PC-3 (cell line): ENCODE measurements around the gene SLC25A21. TPM values are rescaled to one million over a fixed set of nuclear protein-coding genes. Genes with fewer than 3 reads are reported as not detected.

ENCODE experiments used
- ATAC-seq: fragments of 200-7000 bp; cut with Tn5 transposase; 2 replicates; pipeline ENCODE4 v1.9.1; 2020; ENCODE audit warnings: mild to moderate bottlenecking, moderate library complexity
- BruUV-seq: library from RNA; stranded (reverse); fragments of 400-500 nt; replicated peaks from 2 replicates; lab custom pipeline; 2021; lab: Mats Ljungman, UMichigan
- CTCF ChIA-PET: fragments of 300-600 bp; sonication (Branson Sonifier 250); formaldehyde crosslinking; loops from one replicate; lab custom pipeline; 2022; ENCODE audit warnings: antibody characterized with exemption; lab: Charles Lee
- POLR2A ChIA-PET: fragments of 300-600 bp; sonication (Branson Sonifier 250); formaldehyde crosslinking; loops from one replicate; lab custom pipeline; 2022; ENCODE audit warnings: antibody characterized with exemption; ENCODE audit not compliant: unreplicated experiment; lab: Charles Lee
- DNase-seq: peaks from one replicate; pipeline ENCODE4 v3.0.0-alpha.2; 2015
- H2AFZ ChIP-seq: fragments of 300-600 bp; sonication (generic); 2 replicates; pipeline ENCODE4 v1.6.0; 2016; ENCODE audit warnings: antibody characterized with exemption, low read length
- H3F3A ChIP-seq: fragments of 300-600 bp; sonication (generic); one replicate; pipeline ENCODE4 v1.6.0; 2017; ENCODE audit warnings: antibody characterized with exemption, low read length, control low read depth, mild to moderate bottlenecking; ENCODE audit not compliant: unreplicated experiment
- H3K27ac ChIP-seq: fragments of 300-600 bp; sonication (generic); 2 replicates; pipeline ENCODE4 v1.5.1; 2016; ENCODE audit warnings: mild to moderate bottlenecking, low read length
- H3K27me3 ChIP-seq: fragments of 300-600 bp; sonication (generic); 2 replicates; pipeline ENCODE4 v1.6.1; 2016; ENCODE audit warnings: low read length, mixed read lengths
- H3K36me3 ChIP-seq: fragments of 300-600 bp; sonication (generic); 2 replicates; pipeline ENCODE4 v1.6.1; 2016; ENCODE audit warnings: low read depth, mixed run types, low read length, mixed read lengths
- H3K4me1 ChIP-seq: fragments of 300-600 bp; sonication (generic); 2 replicates; pipeline ENCODE4 v1.5.1; 2016; ENCODE audit warnings: low read length; ENCODE audit not compliant: insufficient read depth
- H3K4me2 ChIP-seq: fragments of 300-600 bp; sonication (generic); 2 replicates; pipeline ENCODE4 v1.6.0; 2016; ENCODE audit warnings: low read length
- H3K4me3 ChIP-seq: fragments of 300-600 bp; sonication (generic); 2 replicates; pipeline ENCODE4 v1.5.1; 2016; ENCODE audit warnings: mild to moderate bottlenecking, low read length, mixed read lengths
- H3K79me2 ChIP-seq: fragments of 300-600 bp; sonication (generic); 2 replicates; pipeline ENCODE4 v1.6.1; 2017; ENCODE audit warnings: low read length, mixed read lengths
- H3K9ac ChIP-seq: fragments of 300-600 bp; sonication (generic); 2 replicates; pipeline ENCODE4 v1.6.0; 2016; ENCODE audit warnings: mild to moderate bottlenecking, low read length
- H3K9me2 ChIP-seq: fragments of 300-600 bp; sonication (generic); replicated peaks from 2 replicates; pipeline ENCODE4 v1.6.1; 2016; ENCODE audit warnings: mixed run types, low read length, mixed read lengths
- H3K9me3 ChIP-seq: fragments of 300-600 bp; sonication (generic); 2 replicates; pipeline ENCODE4 v1.6.1; 2016; ENCODE audit warnings: low read length, mixed read lengths
- H4K20me1 ChIP-seq: fragments of 300-600 bp; sonication (generic); 2 replicates; pipeline ENCODE4 v1.6.1; 2016; ENCODE audit warnings: low read length, mixed read lengths
- CTCF ChIP-seq: fragments of 300-600 bp; sonication (generic); conservative IDR thresholded peaks from 2 replicates; pipeline ENCODE4 v1.5.1; 2017; ENCODE audit warnings: antibody characterized with exemption, low read depth, mild to moderate bottlenecking, low read length
- EZH2 ChIP-seq: fragments of 300-600 bp; sonication (generic); IDR thresholded peaks from one replicate; pipeline ENCODE4 v1.6.1; 2017; ENCODE audit warnings: antibody characterized with exemption, mild to moderate bottlenecking, low read length; ENCODE audit not compliant: unreplicated experiment
- EZH2phosphoT487 ChIP-seq: fragments of 300-600 bp; sonication (generic); IDR thresholded peaks from 2 replicates; pipeline ENCODE4 v1.6.1; 2018; ENCODE audit warnings: mild to moderate bottlenecking, antibody characterized with exemption, low read length, borderline replicate concordance
- intact Hi-C: fragments of 100-400 bp; cut with micrococcal nuclease; formaldehyde crosslinking; loops from 2 replicates; pipeline ENCODE4 v1.9.0; 2023
- total RNA-seq: library from RNA; depleted of rRNA; stranded (reverse); fragments of >200 nt; gene quantifications from 2 replicates; pipeline ENCODE4 v1.2.3, GENCODE V29; 2014

Gene SLC25A21
- total RNA-seq, 1 experiment from 2014 or later: 0.87 TPM

DNA sequence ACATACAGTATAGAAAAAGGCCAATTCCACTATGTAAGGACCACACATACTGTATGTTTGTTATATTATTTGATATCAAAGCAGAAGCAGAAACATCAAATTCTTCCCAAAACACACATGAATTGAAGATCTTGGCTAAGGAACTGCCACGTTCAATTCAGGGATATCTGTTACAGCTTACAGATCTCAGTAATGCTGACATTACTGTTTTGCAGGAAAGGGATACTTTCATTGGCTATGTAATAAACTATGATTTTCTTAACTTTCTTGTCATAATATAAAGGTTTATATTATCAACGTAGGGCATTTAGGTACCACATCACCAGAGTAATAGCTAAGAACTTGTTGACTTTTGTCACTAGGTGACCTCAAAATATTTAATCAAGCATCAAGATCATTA lies 362.2 kb downstream of the SLC25A21 start:
- H3K79me2 ChIP-seq: no peaks in the 10 kb centered on the region
- H3K9ac ChIP-seq: no peak overlapping the region
- H3F3A ChIP-seq: no peaks in the 10 kb centered on the region
- H3K4me3 ChIP-seq: no peak overlapping the region
- H3K4me2 ChIP-seq: no peak overlapping the region
- CTCF ChIA-PET: no interaction called here
- no peaks in the 10 kb centered on the region for H3K9me3 ChIP-seq
- no peak for DNase-seq
- no peak for ATAC-seq
- no peaks in the 10 kb centered on the region for H3K4me1 ChIP-seq
- no peaks in the 10 kb centered on the region for H3K36me3 ChIP-seq
- H3K27ac ChIP-seq: no peak overlapping the region
- no peaks in the 10 kb centered on the region for H4K20me1 ChIP-seq
- intact Hi-C loops: no loop called here
- no peak overlapping the region for H2AFZ ChIP-seq
- no peaks in the 10 kb centered on the region for H3K9me2 ChIP-seq
- TF ChIP-seq EZH2 (no peak), CTCF (no peak), EZH2phosphoT487 (no peak)
- BruUV-seq: no TSS peak
- POLR2A ChIA-PET: no interaction called here
- H3K27me3 ChIP-seq: no peaks in the 10 kb centered on the region

- Histone ChIP-seq H3K4me1 (no peaks in the 10 kb centered on the region), H3K9ac (no peak overlapping the region), H3K4me2 (no peak overlapping the region), H3K27me3 (no peaks in the 10 kb centered on the region), H3K27ac (no peak overlapping the region), H4K20me1 (no peaks in the 10 kb centered on the region), H3K79me2 (no peaks in the 10 kb centered on the region), H3K9me3 (no peaks in the 10 kb centered on the region), H3F3A (no peaks in the 10 kb centered on the region), H3K36me3 (no peaks in the 10 kb centered on the region), H3K4me3 (no peak overlapping the region), H3K9me2 (no peaks in the 10 kb centered on the region), H2AFZ (no peak overlapping the region)
- DNase-seq: no peak
- intact Hi-C loops: no loop called here
- CTCF ChIA-PET: no interaction called here
- BruUV-seq: no TSS peak
- ATAC-seq: no peak
- no peak for TF ChIP-seq CTCF
- TF ChIP-seq EZH2phosphoT487: no peak
- no peak for TF ChIP-seq EZH2
- POLR2A ChIA-PET: no interaction called here
Measured at GRCh38 chr14:36807727-36808126, 364.7 kb downstream of the SLC25A21 start.

DNA sequence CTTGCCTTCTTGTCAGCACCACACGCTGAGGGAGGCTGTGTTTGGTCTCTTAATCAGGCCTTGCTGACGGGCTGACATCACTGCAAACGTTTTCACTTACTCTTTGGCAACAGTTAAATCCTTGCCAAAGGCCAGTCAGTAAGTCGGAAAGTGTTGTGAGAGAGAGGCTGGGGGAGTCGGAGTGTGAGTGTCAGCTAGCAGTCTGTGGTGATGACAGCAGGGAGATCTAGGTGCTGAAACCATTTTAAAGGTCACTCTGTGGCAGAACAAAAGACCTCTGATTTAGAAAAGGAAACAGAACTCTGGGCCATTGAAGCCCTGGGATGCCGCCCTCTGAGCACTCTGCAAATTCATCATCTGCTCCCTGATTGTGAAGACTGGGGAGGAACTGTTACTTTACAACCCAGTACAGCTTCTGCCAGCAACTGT lies 367.3 kb downstream of the SLC25A21 start:
- H3K9me2 ChIP-seq: no peaks in the 10 kb centered on the region
- TF ChIP-seq EZH2 (no peak), CTCF (no peak), EZH2phosphoT487 (no peak)
- no peaks in the 10 kb centered on the region for H3K79me2 ChIP-seq
- no peaks in the 10 kb centered on the region for H3K27me3 ChIP-seq
- no peak overlapping the region for H2AFZ ChIP-seq
- ATAC-seq (no peak), DNase-seq (no peak)
- H3K9me3 ChIP-seq: no peaks in the 10 kb centered on the region
- CTCF ChIA-PET: no interaction called here
- no peaks in the 10 kb centered on the region for H3K36me3 ChIP-seq
- POLR2A ChIA-PET: no interaction called here
- no peak overlapping the region for H3K27ac ChIP-seq
- no peak overlapping the region for H3K4me3 ChIP-seq
- no peaks in the 10 kb centered on the region for H4K20me1 ChIP-seq
- H3K4me1 ChIP-seq: no peaks in the 10 kb centered on the region
- no TSS peak for BruUV-seq
- H3K4me2 ChIP-seq: no peak overlapping the region
- H3F3A ChIP-seq: no peaks in the 10 kb centered on the region
- intact Hi-C loops: no loop called here
- no peak overlapping the region for H3K9ac ChIP-seq
